ENCODE results near the gene ETFDH. TPM values are rescaled to one million over a fixed set of nuclear protein-coding genes. Genes with fewer than 3 reads are reported as not detected.

Gene ETFDH
- total RNA-seq, 2 donors from 2014 or later = 96.6 to 156 TPM

DNA sequence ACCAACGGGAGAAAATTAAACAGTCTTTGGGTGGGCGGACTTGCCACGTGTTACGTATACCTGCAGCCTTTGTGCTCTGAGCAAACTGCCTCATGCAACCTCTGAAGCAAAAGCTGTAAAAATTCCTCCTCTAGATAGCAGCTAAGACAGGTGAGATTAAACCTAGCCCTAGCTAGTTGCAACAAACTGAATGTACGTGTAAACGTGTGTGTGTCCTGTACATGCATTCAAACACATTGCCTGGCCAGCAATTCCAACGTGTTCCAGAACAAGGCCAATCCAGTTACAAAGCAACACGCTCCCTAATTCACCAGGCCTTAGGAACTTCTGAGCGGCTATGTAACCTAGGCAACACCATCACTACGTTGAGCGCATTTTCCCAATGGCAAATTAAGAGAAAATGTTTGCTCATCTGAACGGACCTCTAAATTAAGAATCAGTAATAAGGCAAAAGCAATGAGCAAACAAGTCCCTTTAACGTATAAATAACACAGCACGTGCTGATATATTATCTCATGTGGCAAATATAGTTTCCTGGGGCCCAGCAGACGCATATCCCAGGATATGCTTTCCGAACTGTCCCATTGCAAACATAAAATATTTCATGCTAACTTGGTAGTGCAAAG is 50.3 kb downstream of the ETFDH start:
- no peak for DNase-seq (ENCODE audit: low spot score)
- TF ChIP-seq, protein P1, sequence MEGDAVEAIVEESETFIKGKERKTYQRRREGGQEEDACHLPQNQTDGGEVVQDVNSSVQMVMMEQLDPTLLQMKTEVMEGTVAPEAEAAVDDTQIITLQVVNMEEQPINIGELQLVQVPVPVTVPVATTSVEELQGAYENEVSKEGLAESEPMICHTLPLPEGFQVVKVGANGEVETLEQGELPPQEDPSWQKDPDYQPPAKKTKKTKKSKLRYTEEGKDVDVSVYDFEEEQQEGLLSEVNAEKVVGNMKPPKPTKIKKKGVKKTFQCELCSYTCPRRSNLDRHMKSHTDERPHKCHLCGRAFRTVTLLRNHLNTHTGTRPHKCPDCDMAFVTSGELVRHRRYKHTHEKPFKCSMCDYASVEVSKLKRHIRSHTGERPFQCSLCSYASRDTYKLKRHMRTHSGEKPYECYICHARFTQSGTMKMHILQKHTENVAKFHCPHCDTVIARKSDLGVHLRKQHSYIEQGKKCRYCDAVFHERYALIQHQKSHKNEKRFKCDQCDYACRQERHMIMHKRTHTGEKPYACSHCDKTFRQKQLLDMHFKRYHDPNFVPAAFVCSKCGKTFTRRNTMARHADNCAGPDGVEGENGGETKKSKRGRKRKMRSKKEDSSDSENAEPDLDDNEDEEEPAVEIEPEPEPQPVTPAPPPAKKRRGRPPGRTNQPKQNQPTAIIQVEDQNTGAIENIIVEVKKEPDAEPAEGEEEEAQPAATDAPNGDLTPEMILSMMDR (IDR thresholded peaks at IDR 0.05) = no peak
- peak overlapping the region; percentile 70 to 78 for H3K4me3 ChIP-seq
- no peaks in the 10 kb centered on the region for H3K9me3 ChIP-seq
- peak overlapping the region; percentile 89 for H3K27ac ChIP-seq
- H3K27me3 ChIP-seq = no peaks in the 10 kb centered on the region
- peaks cover 25% of the 10 kb centered on the region for H3K36me3 ChIP-seq
- peaks cover 0 to 18% of the 10 kb centered on the region in 2 donors for H3K4me1 ChIP-seq

GRCh38 chr4:158722917-158723793 is 51.1 kb downstream of the ETFDH start, which contains the start of gene PPID:
PPID (minus strand) TSS chr4:158723396; CDS start chr4:158723288, 108 bp downstream.
- Histone ChIP-seq H3K4me1 (peaks cover 0 to 18% of the 10 kb centered on the region in 2 donors), H3K9me3 (no peaks in the 10 kb centered on the region), H3K4me3 (peak within 1 kb of the TSS; percentile 70 to 78), H3K27me3 (no peaks in the 10 kb centered on the region), H3K36me3 (peaks cover 18% of the 10 kb centered on the region), H3K27ac (peak within 1 kb of the TSS; percentile 89)
- TF ChIP-seq, protein P1 (IDR thresholded peaks at IDR 0.05) = peak in 1 of 2 donors; percentile 10
- DNase-seq (ENCODE audit: low spot score) = peak; percentile 79

- TF ChIP-seq, protein P1 (IDR thresholded peaks at IDR 0.05) = no peak
- Histone ChIP-seq H3K36me3 (peaks cover 4% of the 10 kb centered on the region), H3K27ac (no peak overlapping the region), H3K4me3 (no peak overlapping the region), H3K4me1 (peaks cover 0 to 18% of the 10 kb centered on the region in 2 donors), H3K27me3 (no peaks in the 10 kb centered on the region), H3K9me3 (no peaks in the 10 kb centered on the region)
- no peak for DNase-seq (ENCODE audit: low spot score)
Observed at GRCh38 chr4:158724637-158725036, 52.5 kb downstream of the ETFDH start.

DNA sequence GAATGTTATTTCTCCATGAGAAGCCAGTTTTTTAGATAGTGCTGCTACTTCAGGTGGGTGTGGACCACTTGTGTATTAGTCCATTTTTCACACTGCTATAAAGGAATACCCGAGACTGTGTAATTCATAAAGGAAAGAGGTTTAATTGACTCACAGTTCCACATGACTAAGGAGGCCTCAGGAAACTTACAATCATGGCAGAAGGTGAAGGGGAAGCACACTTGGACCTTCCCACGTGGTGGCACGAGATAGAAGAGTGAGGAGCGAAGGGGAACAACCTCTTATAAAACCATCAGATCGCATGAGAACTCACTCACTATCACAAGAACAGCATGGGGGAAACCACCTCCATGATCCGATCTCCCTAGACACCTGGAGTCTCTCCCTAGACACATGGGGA is 54.5 kb downstream of the ETFDH start:
- Histone ChIP-seq H3K27ac (no peak overlapping the region), H3K36me3 (no peaks in the 10 kb centered on the region), H3K9me3 (no peaks in the 10 kb centered on the region), H3K4me3 (no peak overlapping the region), H3K4me1 (peaks cover 0 to 15% of the 10 kb centered on the region in 2 donors), H3K27me3 (no peaks in the 10 kb centered on the region)
- no peak for DNase-seq (ENCODE audit: low spot score)
- TF ChIP-seq, protein P1 (IDR thresholded peaks at IDR 0.05) = no peak

DNA sequence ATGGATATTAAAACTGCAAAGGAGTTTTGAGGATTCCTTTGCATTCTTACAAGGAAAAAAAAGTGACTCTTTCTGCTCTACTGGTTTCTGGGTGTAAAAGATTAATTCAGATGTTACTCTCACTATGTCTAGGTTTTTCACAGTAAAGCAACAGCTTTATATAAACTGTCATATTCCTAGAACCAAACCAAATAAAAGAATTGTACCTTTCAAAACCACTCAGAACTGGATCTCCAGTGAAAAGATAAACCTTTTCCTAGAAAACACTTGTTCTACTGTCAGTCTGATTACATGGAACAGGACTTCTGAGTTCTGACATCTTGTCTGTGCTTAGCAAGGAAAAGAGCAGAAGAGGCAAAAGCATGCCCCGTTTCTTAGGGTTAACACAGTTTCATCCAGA is 56.1 kb downstream of the ETFDH start:
- H3K4me1 ChIP-seq = peaks cover 0 to 5% of the 10 kb centered on the region in 2 donors
- H3K4me3 ChIP-seq = no peak overlapping the region
- no peaks in the 10 kb centered on the region for H3K36me3 ChIP-seq
- H3K27ac ChIP-seq = no peak overlapping the region
- no peaks in the 10 kb centered on the region for H3K9me3 ChIP-seq
- no peaks in the 10 kb centered on the region for H3K27me3 ChIP-seq
- no peak for DNase-seq (ENCODE audit: low spot score)
- TF ChIP-seq, protein P1 (IDR thresholded peaks at IDR 0.05) = no peak
